Right hindlimb (tissue), 1 donor: ENCODE data around the gene MED7.

Source experiments
- DNase-seq: peaks from one replicate; pipeline ENCODE4 v3.0.0-alpha.2; 2018

Gene MED7

GRCh38 chr5:157162919-157163510 is 20.4 kb upstream of the MED7 start:
- no peak for DNase-seq

GRCh38 chr5:157161996-157162395 is 19.3 kb upstream of the MED7 start:
- no peak for DNase-seq

- DNase-seq, result no peak
These were observed 17.3 kb upstream of the MED7 start for GRCh38 chr5:157160001-157160400.

DNA sequence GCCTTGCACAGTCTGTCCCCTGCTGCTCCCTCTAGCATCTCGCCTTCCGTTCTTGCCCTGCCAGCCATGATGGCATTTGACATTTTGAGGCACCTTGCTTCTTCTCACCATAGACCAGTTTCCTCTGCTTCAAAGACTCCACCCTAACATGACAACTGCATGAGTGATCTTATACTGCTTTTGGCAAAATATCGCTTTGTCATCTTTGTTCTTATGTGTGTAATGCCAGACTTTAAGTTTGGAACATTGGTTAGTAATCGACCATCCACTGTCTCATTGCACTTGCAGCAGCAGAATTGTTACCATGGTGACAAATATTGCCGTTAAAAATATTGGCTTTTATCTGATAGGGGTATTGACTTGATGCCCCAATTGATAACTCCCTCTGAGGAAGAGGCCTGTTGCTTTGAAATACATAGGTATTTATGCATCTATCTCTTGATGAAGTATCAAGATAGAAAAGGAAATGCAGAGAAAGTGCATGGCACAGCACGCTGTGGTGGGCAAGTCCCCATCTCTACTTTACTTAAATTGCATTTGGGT is 16.6 kb upstream of the MED7 start:
- no peak for DNase-seq

DNA sequence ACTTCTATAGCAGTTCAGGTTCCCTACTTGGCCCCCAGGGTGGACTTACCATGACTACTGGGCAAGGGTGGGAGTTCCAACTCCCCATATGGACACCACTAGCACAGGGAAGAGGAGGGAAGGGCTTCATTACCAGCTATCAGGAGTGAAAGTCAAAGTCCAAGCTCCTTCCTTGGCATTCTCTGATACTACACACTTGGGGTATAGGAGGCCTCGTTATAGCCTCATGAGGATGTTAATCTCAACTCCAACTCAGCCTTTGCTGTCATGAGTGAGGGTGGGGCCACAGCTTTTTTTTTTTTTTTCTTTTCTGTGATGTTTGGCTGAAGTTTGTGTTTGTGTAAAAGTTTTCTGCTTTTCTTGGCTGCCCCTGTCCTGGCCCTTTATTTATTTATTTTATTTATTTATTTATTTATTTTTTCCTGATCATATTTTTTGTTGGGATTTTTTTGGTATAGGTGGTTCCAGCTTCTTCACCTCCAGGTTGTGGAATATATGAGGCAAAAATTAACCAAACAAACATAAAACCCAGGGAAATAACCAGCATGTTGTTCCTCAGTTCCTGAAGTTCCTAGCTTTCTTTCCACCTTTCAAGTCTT is 14.7 kb upstream of the MED7 start:
- DNase-seq, result no peak

DNA sequence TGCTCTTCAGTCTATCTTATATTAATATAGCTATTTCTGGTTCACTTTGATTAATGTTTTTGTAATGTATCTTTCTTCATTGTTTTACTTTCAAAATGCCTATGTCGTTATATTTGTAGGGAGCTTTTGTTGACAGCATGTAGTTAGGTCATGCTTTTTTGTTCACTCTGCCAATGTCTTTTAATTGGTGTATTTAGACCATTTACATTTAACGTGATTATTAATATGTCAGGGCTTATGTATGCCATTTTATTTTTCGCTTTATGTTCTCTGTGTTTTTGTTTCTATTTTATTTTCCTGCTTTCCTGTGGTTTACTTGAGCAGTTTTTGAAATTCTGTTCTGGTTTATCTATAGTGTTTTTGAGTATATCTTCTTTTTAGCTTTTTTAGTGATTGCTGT is 12.6 kb upstream of the MED7 start:
- no peak for DNase-seq

GRCh38 chr5:157150995-157151394 is 8.3 kb upstream of the MED7 start:
- no peak for DNase-seq

DNA sequence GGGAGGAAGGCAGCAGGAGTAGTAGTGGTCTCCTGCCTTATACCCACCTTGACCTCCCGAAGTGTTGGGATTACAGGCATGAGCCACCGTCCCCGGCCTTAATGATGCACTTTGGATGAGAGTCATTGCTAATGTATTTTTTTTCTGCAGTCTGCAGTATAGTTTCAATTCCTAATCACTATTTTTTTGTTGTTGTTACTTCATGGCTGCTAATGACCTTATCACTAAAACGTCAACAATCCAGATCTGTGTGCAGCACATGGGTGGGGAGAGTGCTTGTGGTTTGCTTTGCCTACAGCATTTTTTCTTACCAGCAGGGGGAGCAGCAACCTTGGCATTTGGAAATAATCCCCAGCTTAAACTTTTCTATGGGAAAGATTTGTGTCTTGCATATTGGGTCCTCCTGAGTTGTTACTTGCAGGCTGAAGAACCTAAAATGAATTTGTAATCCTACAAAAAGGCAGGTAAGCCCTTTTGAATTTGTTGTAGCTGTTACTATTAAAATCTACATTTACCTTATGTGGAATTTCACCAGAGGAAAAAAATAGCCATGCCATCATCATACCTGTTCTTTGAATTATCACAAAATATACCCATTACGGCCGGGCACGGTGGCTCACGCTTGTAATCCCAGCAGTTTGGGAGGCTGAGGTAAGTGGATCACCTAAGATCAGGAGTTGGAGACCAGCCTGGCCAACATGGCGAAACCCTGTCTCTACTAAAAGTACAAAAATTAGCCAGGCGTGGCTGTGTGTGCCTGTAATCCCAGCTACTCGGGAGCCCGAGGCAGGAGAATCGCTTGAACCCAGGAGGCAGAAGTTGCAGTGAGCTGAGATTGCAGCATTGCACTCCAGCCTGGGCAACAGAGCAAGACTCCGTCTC is 6.3 kb upstream of the MED7 start:
- DNase-seq, result peak; percentile 70

GRCh38 chr5:157143127-157143971 is 684 bp upstream of the MED7 start:
- peak; percentile 71 for DNase-seq

- DNase-seq, result no peak
These were observed 5.0 kb downstream of the MED7 start for GRCh38 chr5:157137691-157138090.

DNA sequence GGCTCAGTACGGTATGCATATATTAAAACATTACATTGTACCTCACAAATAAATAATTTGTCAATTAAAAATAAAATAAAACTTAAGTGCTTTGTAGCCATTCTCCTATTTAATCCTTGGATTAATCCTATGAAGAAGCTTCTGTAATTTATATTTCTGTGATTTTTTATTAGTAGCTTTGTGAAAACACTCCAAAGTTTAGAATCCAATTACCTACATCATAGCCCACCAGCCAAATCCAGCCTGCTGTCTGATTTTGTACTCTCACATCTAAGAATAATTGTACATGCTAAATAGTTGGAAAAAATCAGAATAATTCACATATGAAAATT is 10.4 kb downstream of the MED7 start:
- no peak for DNase-seq

- DNase-seq, result no peak
These were observed 11.7 kb downstream of the MED7 start for GRCh38 chr5:157130925-157131324.

DNA sequence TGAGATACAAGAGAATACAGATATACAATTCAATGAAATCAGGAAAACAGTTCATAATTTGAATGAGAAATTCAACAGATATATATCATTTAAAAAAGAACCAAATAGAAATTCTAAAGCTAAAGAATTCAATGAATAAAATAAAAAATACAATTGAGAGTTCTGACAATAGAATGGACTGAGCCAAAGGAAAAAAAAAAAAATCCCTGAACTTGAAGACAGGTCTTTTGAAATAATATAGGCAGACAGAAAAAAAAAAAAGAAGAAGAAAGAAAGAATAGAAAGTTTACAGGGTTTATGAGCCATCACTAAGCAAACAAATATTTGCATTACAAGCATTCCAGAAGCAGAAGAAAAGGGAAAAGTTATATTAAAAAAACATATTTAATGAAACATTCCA is 21.0 kb downstream of the MED7 start:
- no peak for DNase-seq

DNA sequence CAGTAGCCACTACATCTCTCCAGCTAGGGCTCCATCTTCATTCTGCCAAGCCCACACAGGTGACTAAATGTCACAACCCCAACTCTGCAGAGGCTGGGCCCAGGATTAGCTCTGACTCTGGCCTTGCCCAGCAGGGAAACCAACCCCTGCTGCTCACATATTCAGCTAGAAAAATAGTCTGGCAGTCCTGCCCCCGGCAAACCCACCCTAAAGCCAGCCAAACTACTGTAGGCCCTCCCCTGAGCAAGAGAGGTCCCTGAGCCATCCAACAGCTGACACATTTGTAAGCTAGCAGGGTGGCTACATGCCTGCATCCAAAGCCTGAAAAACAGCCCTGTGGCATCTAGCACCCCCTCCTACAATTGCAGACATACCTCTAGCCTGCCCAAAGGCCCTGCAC is 22.6 kb downstream of the MED7 start:
- no peak for DNase-seq

DNA sequence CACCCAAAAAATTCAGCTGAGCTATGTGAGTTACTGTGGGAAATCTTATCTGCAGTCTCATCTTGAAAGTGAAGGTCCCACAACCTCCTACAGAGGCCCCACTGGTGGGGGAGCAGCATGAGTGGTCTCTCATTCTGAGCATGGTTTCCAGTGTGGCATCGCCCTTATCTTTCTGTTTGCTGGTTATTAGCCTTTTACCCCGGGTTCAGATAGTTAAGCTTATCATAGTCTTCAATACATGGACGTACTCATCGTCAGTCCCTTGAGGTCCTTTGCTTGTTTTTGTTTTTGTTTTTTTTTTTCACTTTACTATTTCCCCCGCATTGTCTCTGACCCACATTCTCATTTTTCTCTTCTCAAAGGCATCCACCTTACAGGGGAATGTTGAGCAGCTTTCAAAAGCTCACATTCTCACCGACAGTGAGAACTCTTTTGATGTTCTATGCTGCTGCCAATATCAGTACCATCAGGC is 26.1 kb downstream of the MED7 start:
- DNase-seq, result no peak

DNA sequence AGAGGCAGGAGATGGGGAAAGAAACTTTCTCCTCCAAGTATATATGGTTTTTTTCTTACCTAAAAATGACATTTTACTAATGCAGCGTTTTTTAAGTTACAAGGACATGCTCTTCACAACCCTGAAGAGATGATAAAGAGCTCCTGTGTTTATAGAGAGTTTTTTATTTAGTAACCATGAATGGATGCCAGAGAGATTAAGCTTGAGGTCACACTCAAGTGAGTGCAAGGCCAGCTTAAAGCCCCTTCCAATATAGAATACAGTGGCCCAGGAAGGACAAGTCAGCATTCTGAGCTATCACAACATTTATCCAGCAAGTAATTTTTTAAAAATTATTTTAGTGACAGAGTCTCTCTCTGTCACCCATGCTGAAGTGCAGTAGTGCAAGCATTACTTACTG is 27.2 kb downstream of the MED7 start:
- no peak for DNase-seq

- DNase-seq, result no peak
These were observed 27.7 kb downstream of the MED7 start for GRCh38 chr5:157115012-157115411.

GRCh38 chr5:157113002-157113401 is 29.7 kb downstream of the MED7 start:
- peak; percentile 40 for DNase-seq

DNA sequence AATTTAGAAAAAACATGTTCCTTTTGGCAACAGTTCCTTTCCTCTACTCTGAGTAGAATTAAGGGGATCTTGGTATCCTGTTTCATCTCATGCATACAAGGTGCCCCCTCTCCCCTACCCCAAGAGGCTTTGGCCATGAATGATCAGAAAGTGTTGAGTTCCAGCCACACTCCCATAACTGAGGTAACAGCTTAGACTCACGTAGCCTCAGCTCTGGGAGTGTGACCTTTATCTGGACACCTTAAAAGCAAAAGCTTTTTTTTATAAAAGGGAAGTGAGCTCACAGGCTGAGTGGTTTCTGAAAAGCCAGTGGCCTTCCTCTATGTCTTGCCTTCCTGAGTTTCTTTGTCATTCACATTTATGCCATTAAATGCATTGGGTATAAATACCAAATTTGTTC is 32.9 kb downstream of the MED7 start:
- no peak for DNase-seq

- no peak for DNase-seq
These were observed 33.7 kb downstream of the MED7 start, which contains the start of gene HAVCR2 for GRCh38 chr5:157108976-157109375. TSS of gene HAVCR2 (minus strand) at chr5:157109044. CDS start at chr5:157108983, 61 bp downstream.

DNA sequence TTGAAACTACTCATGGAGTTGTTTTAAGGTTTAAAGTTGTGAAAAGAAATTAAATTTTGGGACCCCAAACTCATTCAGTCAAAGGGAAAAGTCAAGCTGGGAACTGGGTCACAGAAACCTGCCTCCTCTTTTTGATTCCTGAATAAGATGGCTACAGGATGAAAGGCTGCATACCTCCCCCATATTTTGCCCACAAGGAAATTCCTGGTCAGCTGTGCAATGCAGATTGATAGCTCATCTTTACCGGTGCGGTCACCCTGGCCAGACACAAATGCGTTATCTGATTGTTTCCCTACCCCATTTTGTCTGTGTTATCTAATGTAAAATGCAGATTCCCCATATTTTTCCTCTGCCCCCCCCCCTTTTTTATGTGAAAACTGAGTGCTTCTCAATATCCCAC is 35.2 kb downstream of the MED7 start:
- no peak for DNase-seq

GRCh38 chr5:157106630-157107461 is 35.8 kb downstream of the MED7 start:
- no peak for DNase-seq
